Mononuclear cell (primary cell): Measurements from ENCODE around the gene HTRA3. TPM values are rescaled to one million over a fixed set of nuclear protein-coding genes. Genes with fewer than 3 reads are reported as not detected.

Experiments
- H3K27me3 ChIP-seq: 2 replicates; pipeline ENCODE4 v1.6.0; 2011; ENCODE audit warnings: low read length, control low read depth; ENCODE audit not compliant: insufficient read depth
- H3K4me1 ChIP-seq: 2 replicates; pipeline ENCODE4 v1.5.1; 2011; ENCODE audit warnings: mild to moderate bottlenecking, low read length, control low read depth; ENCODE audit not compliant: insufficient read depth
- H3K4me3 ChIP-seq: 2 replicates; pipeline ENCODE4 v1.5.1; 2011; ENCODE audit warnings: mild to moderate bottlenecking, low read length, moderate library complexity
- H3K9me3 ChIP-seq: 2 replicates; pipeline ENCODE4 v1.5.1; 2011; ENCODE audit warnings: low read depth, mild to moderate bottlenecking, control low read depth, low read length
- total RNA-seq: library from RNA; depleted of rRNA; stranded (reverse); fragments of >200 nt; gene quantifications from one replicate; pipeline ENCODE4 v1.2.3, GENCODE V29; 2012

Gene HTRA3
- total RNA-seq, 1 donor = not detected

- no peaks in the 10 kb centered on the region for H3K9me3 ChIP-seq
- H3K4me1 ChIP-seq = no peaks in the 10 kb centered on the region
- H3K4me3 ChIP-seq = no peak overlapping the region
- no peaks in the 10 kb centered on the region for H3K27me3 ChIP-seq
Measured at GRCh38 chr4:8252301-8253173, 17.0 kb upstream of the HTRA3 start.

- H3K4me3 ChIP-seq = no peak overlapping the region
- no peaks in the 10 kb centered on the region for H3K9me3 ChIP-seq
- H3K4me1 ChIP-seq = no peaks in the 10 kb centered on the region
- H3K27me3 ChIP-seq = no peaks in the 10 kb centered on the region
Measured at GRCh38 chr4:8254076-8254475, 15.5 kb upstream of the HTRA3 start.

- H3K9me3 ChIP-seq = no peaks in the 10 kb centered on the region
- H3K4me1 ChIP-seq = peaks cover 2% of the 10 kb centered on the region
- no peak overlapping the region for H3K4me3 ChIP-seq
- no peaks in the 10 kb centered on the region for H3K27me3 ChIP-seq
Measured at GRCh38 chr4:8255698-8256441, 13.7 kb upstream of the HTRA3 start.

- Histone ChIP-seq H3K4me3 (no peak overlapping the region), H3K4me1 (peaks cover 12% of the 10 kb centered on the region), H3K9me3 (no peaks in the 10 kb centered on the region), H3K27me3 (no peaks in the 10 kb centered on the region)
Measured at GRCh38 chr4:8257854-8258253, 11.7 kb upstream of the HTRA3 start.

GRCh38 chr4:8258552-8259212, 10.9 kb upstream of the HTRA3 start:
- H3K9me3 ChIP-seq = no peaks in the 10 kb centered on the region

GRCh38 chr4:8259743-8260430, 9.7 kb upstream of the HTRA3 start:
- Histone ChIP-seq H3K9me3 (no peaks in the 10 kb centered on the region), H3K4me1 (peaks cover 12% of the 10 kb centered on the region), H3K4me3 (no peak overlapping the region), H3K27me3 (no peaks in the 10 kb centered on the region)

More at GRCh38 chr4:8258552-8259212, 10.9 kb upstream of the HTRA3 start:
- H3K27me3 ChIP-seq = no peaks in the 10 kb centered on the region
- H3K4me3 ChIP-seq = no peak overlapping the region
- H3K4me1 ChIP-seq = peaks cover 12% of the 10 kb centered on the region

- Histone ChIP-seq H3K27me3 (no peaks in the 10 kb centered on the region), H3K4me3 (no peak overlapping the region), H3K4me1 (peaks cover 12% of the 10 kb centered on the region), H3K9me3 (no peaks in the 10 kb centered on the region)
Measured at GRCh38 chr4:8260656-8261111, 8.9 kb upstream of the HTRA3 start.

GRCh38 chr4:8261851-8262535, 7.6 kb upstream of the HTRA3 start:
- Histone ChIP-seq H3K27me3 (no peaks in the 10 kb centered on the region), H3K4me1 (peaks cover 12% of the 10 kb centered on the region), H3K4me3 (no peak overlapping the region), H3K9me3 (no peaks in the 10 kb centered on the region)

- Histone ChIP-seq H3K4me3 (no peak overlapping the region), H3K9me3 (no peaks in the 10 kb centered on the region), H3K4me1 (peaks cover 12% of the 10 kb centered on the region), H3K27me3 (no peaks in the 10 kb centered on the region)
Measured at GRCh38 chr4:8262637-8263322, 6.8 kb upstream of the HTRA3 start.

GRCh38 chr4:8263397-8263796, 6.2 kb upstream of the HTRA3 start:
- Histone ChIP-seq H3K27me3 (no peaks in the 10 kb centered on the region), H3K9me3 (no peaks in the 10 kb centered on the region), H3K4me3 (no peak overlapping the region)

GRCh38 chr4:8264106-8264505, 5.4 kb upstream of the HTRA3 start:
- Histone ChIP-seq H3K4me1 (peaks cover 15% of the 10 kb centered on the region), H3K4me3 (no peak overlapping the region), H3K9me3 (no peaks in the 10 kb centered on the region), H3K27me3 (no peaks in the 10 kb centered on the region)

More at GRCh38 chr4:8263397-8263796, 6.2 kb upstream of the HTRA3 start:
- H3K4me1 ChIP-seq = peaks cover 12% of the 10 kb centered on the region

- no peak overlapping the region for H3K4me3 ChIP-seq
- H3K9me3 ChIP-seq = no peaks in the 10 kb centered on the region
- no peaks in the 10 kb centered on the region for H3K27me3 ChIP-seq
- peaks cover 24% of the 10 kb centered on the region for H3K4me1 ChIP-seq
Measured at GRCh38 chr4:8265171-8265929, 4.2 kb upstream of the HTRA3 start.

- H3K4me1 ChIP-seq = peaks cover 28% of the 10 kb centered on the region
- H3K4me3 ChIP-seq = no peak overlapping the region
- no peaks in the 10 kb centered on the region for H3K9me3 ChIP-seq
- H3K27me3 ChIP-seq = no peaks in the 10 kb centered on the region
Measured at GRCh38 chr4:8266088-8266487, 3.5 kb upstream of the HTRA3 start.
